T-helper 2 cell treated with Interferon-gamma antibody and Interleukin-4, amounts not matched to agents 5 μg/mL and 100 μg/mL, for 36 hours (primary cell): Measurements from ENCODE around the gene SRRD.

Experiments
- DNase-seq: peaks from one replicate; pipeline ENCODE4 v3.0.0; 2021; ENCODE audit warnings: low spot score
- H3K27ac Mint-ChIP-seq: one replicate; pipeline ENCODE4 v1.8.0; 2021; ENCODE audit warnings: mild to moderate bottlenecking, mixed read lengths
- H3K27me3 Mint-ChIP-seq: one replicate; pipeline ENCODE4 v1.8.0; 2021; ENCODE audit warnings: low read depth, mixed read lengths
- H3K36me3 Mint-ChIP-seq: one replicate; pipeline ENCODE4 v1.8.0; 2021; ENCODE audit warnings: low read depth, mixed read lengths
- H3K4me1 Mint-ChIP-seq: one replicate; pipeline ENCODE4 v1.8.0; 2021; ENCODE audit warnings: low read depth, mixed read lengths
- H3K4me3 Mint-ChIP-seq: one replicate; pipeline ENCODE4 v1.8.0; 2022; ENCODE audit warnings: mild to moderate bottlenecking, moderate library complexity, mixed read lengths
- H3K9me3 Mint-ChIP-seq: one replicate; pipeline ENCODE4 v1.8.0; 2021; ENCODE audit warnings: mixed read lengths

The SRRD gene

DNA sequence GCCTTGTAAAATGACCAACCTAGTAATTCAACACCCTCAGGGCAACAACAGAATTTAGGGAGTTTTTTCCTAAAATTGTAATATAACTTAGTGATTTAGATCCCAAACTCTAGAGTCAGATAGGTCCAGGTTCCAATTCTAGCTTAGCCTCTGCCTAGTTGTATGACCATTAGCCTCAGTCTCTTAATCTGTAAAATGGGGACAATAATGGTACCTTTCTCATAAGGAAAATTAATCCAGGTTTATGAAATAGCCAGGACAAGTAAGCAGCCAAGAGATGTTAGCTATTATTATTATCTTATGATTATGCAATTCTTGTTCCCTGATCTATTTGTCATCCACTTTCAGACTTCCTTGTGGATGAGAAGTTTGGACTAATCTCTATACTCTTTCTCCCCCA is 24.5 kb downstream of the SRRD start:
- no peak for DNase-seq
- no peaks in the 10 kb centered on the region for H3K9me3 Mint-ChIP-seq
- no peaks in the 10 kb centered on the region for H3K27me3 Mint-ChIP-seq
- H3K4me3 Mint-ChIP-seq: no peak overlapping the region
- H3K4me1 Mint-ChIP-seq: peaks cover 27% of the 10 kb centered on the region
- H3K36me3 Mint-ChIP-seq: peaks cover 48% of the 10 kb centered on the region
- H3K27ac Mint-ChIP-seq: no peak overlapping the region

DNA sequence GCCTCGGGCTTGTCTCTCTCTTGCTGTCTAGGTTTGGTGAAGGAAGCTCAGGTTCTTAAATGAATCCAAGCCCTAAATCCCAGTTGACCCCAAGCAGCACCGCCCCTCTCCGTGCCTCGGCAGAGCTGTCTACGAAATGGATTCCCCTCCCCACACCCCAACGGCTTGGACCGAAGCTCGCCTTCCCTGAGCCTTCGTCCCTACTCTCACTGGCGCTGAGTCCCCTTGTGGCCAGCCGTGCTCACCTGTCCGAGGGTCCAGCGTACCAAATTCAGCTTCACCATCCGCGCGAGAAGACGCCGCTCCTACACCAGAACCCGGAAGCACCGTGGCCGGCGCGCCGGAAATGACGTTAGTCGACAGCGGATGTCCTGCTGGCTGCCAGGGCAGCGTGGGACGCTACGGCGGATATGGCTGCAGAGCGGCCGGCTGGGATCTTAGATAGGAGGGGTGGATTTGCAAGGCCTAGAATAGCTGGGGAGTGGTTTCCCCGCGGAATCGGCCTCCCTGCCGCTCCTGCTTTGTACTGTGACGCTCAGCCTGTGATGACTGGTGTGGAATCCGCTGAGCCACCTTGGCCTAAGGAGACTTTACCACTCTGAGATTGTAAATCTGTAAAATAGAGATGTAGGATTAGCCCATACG is 28.6 kb downstream of the SRRD start, which contains the start of gene TFIP11:
TFIP11 (minus strand) TSS at position 325 of the 645 bp plus-strand sequence. CDS start 2,201 bp downstream, outside the sequence.
- H3K4me3 Mint-ChIP-seq: peak within 1 kb of the TSS; percentile 99
- no peaks in the 10 kb centered on the region for H3K27me3 Mint-ChIP-seq
- H3K27ac Mint-ChIP-seq: peak within 1 kb of the TSS; percentile 96
- peaks cover 24% of the 10 kb centered on the region for H3K4me1 Mint-ChIP-seq
- no peaks in the 10 kb centered on the region for H3K9me3 Mint-ChIP-seq
- DNase-seq: peak; percentile 94
- H3K36me3 Mint-ChIP-seq: peaks cover 18% of the 10 kb centered on the region

DNA sequence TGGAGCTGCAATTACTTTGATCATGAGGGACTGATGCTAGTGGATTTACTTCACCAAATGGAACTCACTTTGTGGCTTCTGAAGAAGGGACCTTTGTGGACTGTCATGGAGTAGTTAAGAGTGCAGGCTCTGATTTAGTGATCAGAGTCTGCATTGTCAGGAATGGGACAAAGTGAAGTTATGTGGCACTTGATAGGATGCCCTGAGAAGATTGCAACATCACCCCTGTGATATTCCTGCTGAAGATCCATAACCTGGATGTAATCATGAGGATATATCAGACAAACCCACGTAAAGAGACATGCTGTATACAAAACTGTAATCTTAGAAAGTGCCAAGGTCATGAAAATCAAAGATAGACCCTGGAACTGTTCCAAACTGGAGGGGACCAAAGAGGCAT is 30.2 kb downstream of the SRRD start:
- Mint-ChIP-seq H3K36me3 (peaks cover 15% of the 10 kb centered on the region), H3K4me3 (peak overlapping the region; percentile 99), H3K4me1 (peaks cover 24% of the 10 kb centered on the region), H3K27ac (peak overlapping the region; percentile 24), H3K9me3 (no peaks in the 10 kb centered on the region), H3K27me3 (no peaks in the 10 kb centered on the region)
- no peak for DNase-seq

GRCh38 chr22:26514419-26515161 is 30.9 kb downstream of the SRRD start:
- H3K4me1 Mint-ChIP-seq: peaks cover 21% of the 10 kb centered on the region
- no peak overlapping the region for H3K4me3 Mint-ChIP-seq
- H3K9me3 Mint-ChIP-seq: no peaks in the 10 kb centered on the region
- DNase-seq: no peak
- H3K27me3 Mint-ChIP-seq: no peaks in the 10 kb centered on the region
- H3K36me3 Mint-ChIP-seq: peaks cover 8% of the 10 kb centered on the region
- no peak overlapping the region for H3K27ac Mint-ChIP-seq

DNA sequence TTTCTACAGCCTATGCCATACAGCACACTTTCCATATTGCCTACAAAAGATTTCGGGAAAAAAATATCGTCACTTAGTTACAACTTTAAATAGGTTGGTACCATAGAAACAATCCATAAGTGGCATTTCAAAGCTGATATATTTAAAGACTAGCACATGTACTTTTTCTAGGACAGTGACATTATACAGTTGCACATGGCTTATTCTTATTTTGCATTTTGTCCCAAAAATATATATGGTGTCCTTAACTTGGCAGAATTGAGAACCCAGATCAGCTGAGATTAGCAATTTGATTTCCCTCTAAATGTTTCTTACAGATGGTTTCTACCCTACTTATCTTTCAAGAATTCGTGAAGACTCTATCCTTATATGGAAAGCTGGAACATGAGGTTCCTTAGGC is 32.3 kb downstream of the SRRD start:
- no peaks in the 10 kb centered on the region for H3K27me3 Mint-ChIP-seq
- no peaks in the 10 kb centered on the region for H3K9me3 Mint-ChIP-seq
- DNase-seq: no peak
- H3K27ac Mint-ChIP-seq: no peak overlapping the region
- no peak overlapping the region for H3K4me3 Mint-ChIP-seq
- H3K4me1 Mint-ChIP-seq: peaks cover 17% of the 10 kb centered on the region
- peaks cover 1% of the 10 kb centered on the region for H3K36me3 Mint-ChIP-seq

DNA sequence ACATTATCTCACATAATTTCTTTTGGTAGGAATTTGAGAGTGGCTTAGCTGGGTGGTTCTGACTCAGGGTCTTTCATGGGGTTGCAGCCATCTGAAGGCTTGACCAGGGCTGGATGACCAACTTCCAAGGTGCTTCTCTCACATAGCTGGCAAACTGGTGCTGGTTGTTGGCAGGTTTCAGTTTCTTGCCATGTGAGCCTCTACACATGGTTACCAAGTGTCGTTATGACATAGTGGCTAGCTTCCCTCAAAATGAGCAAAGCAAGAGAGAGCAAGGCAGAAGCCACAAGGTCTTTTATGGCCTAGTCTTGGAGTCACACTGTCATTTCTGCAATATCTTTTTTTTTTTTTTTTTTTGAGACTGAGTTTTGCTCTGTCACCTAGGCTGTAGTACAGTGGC is 32.8 kb downstream of the SRRD start:
- DNase-seq: no peak
- H3K4me1 Mint-ChIP-seq: peaks cover 14% of the 10 kb centered on the region
- H3K4me3 Mint-ChIP-seq: no peak overlapping the region
- H3K36me3 Mint-ChIP-seq: peaks cover 1% of the 10 kb centered on the region
- H3K9me3 Mint-ChIP-seq: no peaks in the 10 kb centered on the region
- H3K27me3 Mint-ChIP-seq: no peaks in the 10 kb centered on the region
- H3K27ac Mint-ChIP-seq: no peak overlapping the region

DNA sequence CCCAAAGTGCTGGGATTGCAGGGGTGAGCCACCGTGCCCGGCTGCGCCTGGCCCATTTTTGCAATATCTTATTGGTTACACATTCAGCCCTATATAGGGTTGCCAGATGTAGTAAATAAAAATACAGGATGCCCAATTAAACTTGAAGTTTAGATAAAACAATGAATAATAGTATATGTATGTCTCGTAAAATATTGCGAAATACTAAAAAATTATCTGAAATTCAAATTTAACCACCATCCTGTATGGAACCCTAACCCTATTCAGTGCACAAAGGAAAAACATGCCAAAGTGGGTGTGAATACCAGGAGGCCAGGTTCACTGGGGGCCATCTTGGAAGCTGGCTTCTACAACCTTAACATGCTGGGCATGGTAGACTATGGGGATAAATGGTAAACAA is 33.8 kb downstream of the SRRD start:
- no peaks in the 10 kb centered on the region for H3K9me3 Mint-ChIP-seq
- peaks cover 14% of the 10 kb centered on the region for H3K4me1 Mint-ChIP-seq
- no peaks in the 10 kb centered on the region for H3K27me3 Mint-ChIP-seq
- no peak overlapping the region for H3K4me3 Mint-ChIP-seq
- H3K36me3 Mint-ChIP-seq: no peaks in the 10 kb centered on the region
- no peak for DNase-seq
- H3K27ac Mint-ChIP-seq: no peak overlapping the region

- Mint-ChIP-seq H3K4me1 (no peaks in the 10 kb centered on the region), H3K9me3 (no peaks in the 10 kb centered on the region), H3K27ac (no peak overlapping the region), H3K36me3 (no peaks in the 10 kb centered on the region), H3K27me3 (no peaks in the 10 kb centered on the region), H3K4me3 (no peak overlapping the region)
- DNase-seq: no peak
Observed at GRCh38 chr22:26522012-26522411, 38.3 kb downstream of the SRRD start.

DNA sequence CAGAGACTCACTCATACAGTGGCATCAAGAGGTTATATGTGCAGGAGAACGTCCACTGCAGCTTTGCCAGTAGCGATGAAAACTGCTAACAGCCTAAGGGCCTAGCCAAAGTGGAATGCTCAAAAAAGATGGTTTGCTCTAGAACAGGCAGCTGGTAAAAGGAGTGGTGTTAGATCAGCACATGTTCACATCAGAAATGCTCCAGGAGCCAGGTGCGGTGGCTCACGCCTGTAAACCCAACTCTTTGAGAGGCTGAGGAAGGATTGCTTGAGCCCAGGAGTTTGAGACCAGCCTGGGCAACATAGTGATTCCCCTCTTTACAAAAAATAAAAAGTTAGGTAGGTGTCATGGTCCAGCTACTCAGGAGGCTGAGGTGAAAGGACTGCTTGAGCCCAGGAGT is 38.9 kb downstream of the SRRD start:
- Mint-ChIP-seq H3K4me3 (no peak overlapping the region), H3K36me3 (no peaks in the 10 kb centered on the region)

GRCh38 chr22:26524870-26525269 is 41.2 kb downstream of the SRRD start:
- H3K4me1 Mint-ChIP-seq: no peaks in the 10 kb centered on the region
- no peak for DNase-seq
- no peaks in the 10 kb centered on the region for H3K9me3 Mint-ChIP-seq
- H3K4me3 Mint-ChIP-seq: no peak overlapping the region
- H3K27me3 Mint-ChIP-seq: no peaks in the 10 kb centered on the region
- H3K27ac Mint-ChIP-seq: no peak overlapping the region
- H3K36me3 Mint-ChIP-seq: peaks cover 2% of the 10 kb centered on the region

More for the DNA sequence above, 38.9 kb downstream of the SRRD start:
- Mint-ChIP-seq H3K27ac (no peak overlapping the region), H3K9me3 (no peaks in the 10 kb centered on the region), H3K27me3 (no peaks in the 10 kb centered on the region), H3K4me1 (no peaks in the 10 kb centered on the region)
- DNase-seq: no peak

DNA sequence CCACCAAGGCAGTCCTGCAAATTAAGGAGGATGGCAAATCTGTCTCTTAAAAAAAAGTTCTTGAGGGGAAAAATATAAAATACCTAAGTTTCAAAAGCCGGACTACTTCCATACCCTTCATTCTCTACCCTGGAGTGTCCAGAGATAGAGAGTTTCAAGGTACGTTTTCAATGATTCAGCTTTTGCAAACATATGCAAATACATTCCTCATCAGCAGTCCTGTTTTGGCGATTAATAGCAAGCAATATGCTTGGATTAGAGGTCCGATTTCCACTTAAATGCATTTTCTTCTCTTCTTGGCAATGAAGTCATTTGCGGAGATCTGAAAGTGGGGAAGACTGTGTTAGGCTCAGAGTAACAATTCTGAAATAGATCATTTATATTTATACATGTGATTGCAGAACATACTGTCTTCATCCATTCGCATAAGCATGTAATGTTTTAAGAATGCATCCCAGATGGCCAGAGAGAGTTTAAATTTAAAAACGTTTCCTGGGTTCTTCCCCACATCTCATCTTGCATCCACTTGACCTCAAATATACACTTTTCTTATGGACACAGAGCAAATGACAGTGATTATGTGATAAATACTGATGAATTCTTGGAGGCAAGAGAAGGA is 42.4 kb downstream of the SRRD start:
- Mint-ChIP-seq H3K27me3 (no peaks in the 10 kb centered on the region), H3K36me3 (peaks cover 4% of the 10 kb centered on the region), H3K27ac (no peak overlapping the region), H3K4me1 (no peaks in the 10 kb centered on the region), H3K9me3 (no peaks in the 10 kb centered on the region), H3K4me3 (no peak overlapping the region)
- DNase-seq: no peak

GRCh38 chr22:26527167-26527566 is 43.5 kb downstream of the SRRD start:
- no peaks in the 10 kb centered on the region for H3K27me3 Mint-ChIP-seq
- no peaks in the 10 kb centered on the region for H3K4me1 Mint-ChIP-seq
- H3K9me3 Mint-ChIP-seq: no peaks in the 10 kb centered on the region
- peaks cover 5% of the 10 kb centered on the region for H3K36me3 Mint-ChIP-seq
- DNase-seq: no peak
- H3K27ac Mint-ChIP-seq: no peak overlapping the region
- H3K4me3 Mint-ChIP-seq: no peak overlapping the region

- Mint-ChIP-seq H3K27ac (no peak overlapping the region), H3K9me3 (no peaks in the 10 kb centered on the region), H3K27me3 (no peaks in the 10 kb centered on the region), H3K4me3 (no peak overlapping the region), H3K36me3 (peaks cover 5% of the 10 kb centered on the region), H3K4me1 (no peaks in the 10 kb centered on the region)
- no peak for DNase-seq
Observed at GRCh38 chr22:26527574-26528465, 44.1 kb downstream of the SRRD start.
